ENCODE measurements around the gene AGBL4.

AGBL4 gene

DNA sequence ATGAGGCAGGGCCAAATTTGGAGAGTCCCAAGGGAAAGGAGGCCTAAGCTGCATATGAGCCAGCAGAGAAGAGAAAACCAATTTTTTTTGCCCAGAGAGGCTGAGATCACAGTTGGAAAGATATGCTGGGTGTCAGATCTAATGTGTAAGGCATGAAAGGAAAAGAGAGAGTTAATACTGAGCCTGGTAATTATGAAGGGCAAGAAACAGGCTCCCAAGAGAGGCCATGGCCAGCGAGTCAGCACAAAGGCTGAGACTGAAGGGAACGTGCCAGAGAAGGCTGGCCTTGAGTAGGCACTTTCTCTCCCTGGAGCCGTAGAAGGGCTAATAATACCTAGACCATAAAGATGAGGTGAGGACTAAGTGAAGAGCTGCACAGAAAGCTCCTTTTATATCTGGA is 1215.3 kb downstream of the AGBL4 start:
- TF ChIP-seq, protein P1, sequence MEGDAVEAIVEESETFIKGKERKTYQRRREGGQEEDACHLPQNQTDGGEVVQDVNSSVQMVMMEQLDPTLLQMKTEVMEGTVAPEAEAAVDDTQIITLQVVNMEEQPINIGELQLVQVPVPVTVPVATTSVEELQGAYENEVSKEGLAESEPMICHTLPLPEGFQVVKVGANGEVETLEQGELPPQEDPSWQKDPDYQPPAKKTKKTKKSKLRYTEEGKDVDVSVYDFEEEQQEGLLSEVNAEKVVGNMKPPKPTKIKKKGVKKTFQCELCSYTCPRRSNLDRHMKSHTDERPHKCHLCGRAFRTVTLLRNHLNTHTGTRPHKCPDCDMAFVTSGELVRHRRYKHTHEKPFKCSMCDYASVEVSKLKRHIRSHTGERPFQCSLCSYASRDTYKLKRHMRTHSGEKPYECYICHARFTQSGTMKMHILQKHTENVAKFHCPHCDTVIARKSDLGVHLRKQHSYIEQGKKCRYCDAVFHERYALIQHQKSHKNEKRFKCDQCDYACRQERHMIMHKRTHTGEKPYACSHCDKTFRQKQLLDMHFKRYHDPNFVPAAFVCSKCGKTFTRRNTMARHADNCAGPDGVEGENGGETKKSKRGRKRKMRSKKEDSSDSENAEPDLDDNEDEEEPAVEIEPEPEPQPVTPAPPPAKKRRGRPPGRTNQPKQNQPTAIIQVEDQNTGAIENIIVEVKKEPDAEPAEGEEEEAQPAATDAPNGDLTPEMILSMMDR (IDR thresholded peaks at IDR 0.05) = no peak
- Histone ChIP-seq H3K9me3 (no peaks in the 10 kb centered on the region), H3K36me3 (no peaks in the 10 kb centered on the region), H3K27ac (no peak overlapping the region), H3K4me3 (ENCODE audit: low read depth in 1 of 2, low read length in 1 of 2) (no peak overlapping the region), H3K4me1 (ENCODE audit: control insufficient read depth in 1 of 2, insufficient read depth in 1 of 2, low read depth in 1 of 2, low read length in 1 of 2) (no peaks in the 10 kb centered on the region), H3K27me3 (no peaks in the 10 kb centered on the region)

DNA sequence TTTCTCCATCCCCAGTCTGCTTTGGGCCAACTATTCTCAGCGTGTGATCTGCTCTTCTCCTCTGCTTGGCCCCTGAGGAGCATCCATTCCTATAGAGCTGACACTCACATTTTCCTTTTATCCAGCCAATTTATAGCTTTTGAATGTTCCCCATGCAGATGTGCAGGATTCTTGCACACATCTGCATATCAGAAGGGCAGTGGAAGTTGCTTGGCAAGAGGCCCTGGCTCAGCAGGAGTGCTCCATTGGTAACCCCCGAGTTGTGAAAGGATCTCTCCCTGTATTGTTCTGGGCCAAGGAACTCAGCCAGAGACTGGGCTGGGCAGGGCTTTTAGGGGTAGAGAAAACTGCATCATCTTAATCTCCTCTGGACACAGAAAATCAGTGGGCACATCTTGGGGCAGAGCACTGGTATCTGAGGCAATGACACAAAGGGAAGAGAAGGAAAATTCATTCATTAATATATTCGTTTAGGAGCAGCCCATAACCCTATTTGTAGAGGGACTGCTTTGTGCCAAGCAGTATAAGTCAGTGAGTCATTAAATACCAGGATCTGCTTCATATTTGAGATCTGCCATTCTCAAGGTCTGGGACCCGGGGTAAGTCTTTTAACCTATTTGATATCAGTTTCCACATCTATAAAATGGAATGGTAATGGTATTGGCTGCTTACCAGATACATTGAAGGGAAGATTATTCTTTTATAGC is 1216.0 kb downstream of the AGBL4 start:
- H3K4me1 ChIP-seq (ENCODE audit: control insufficient read depth in 1 of 2, insufficient read depth in 1 of 2, low read depth in 1 of 2, low read length in 1 of 2) = no peaks in the 10 kb centered on the region
- no peak overlapping the region for H3K4me3 ChIP-seq (ENCODE audit: low read depth in 1 of 2, low read length in 1 of 2)
- H3K27me3 ChIP-seq = no peaks in the 10 kb centered on the region
- H3K27ac ChIP-seq = no peak overlapping the region
- TF ChIP-seq, protein P1 (IDR thresholded peaks at IDR 0.05) = no peak
- H3K9me3 ChIP-seq = no peaks in the 10 kb centered on the region
- no peaks in the 10 kb centered on the region for H3K36me3 ChIP-seq

DNA sequence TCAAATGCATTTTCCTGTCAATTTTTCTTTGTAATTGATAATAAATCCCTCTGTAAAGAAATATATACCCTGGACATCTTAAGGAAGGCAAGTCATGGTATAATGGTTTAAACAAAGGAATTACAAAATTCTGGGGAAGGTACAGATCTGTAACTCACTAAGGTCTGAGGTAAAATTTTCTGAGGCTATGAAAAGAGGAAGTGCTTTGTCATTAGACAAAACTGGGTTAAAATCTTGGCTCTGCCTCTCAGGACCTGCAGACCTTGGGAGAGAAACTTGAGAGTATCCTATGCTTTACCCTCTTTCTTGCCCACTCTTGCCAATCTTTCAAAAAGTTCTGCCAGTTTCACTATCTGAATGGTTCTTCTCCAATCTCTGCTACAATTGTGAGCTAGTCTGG is 1220.3 kb downstream of the AGBL4 start:
- H3K27me3 ChIP-seq = no peaks in the 10 kb centered on the region
- H3K9me3 ChIP-seq = no peaks in the 10 kb centered on the region
- no peaks in the 10 kb centered on the region for H3K36me3 ChIP-seq
- no peaks in the 10 kb centered on the region for H3K4me1 ChIP-seq (ENCODE audit: control insufficient read depth in 1 of 2, insufficient read depth in 1 of 2, low read depth in 1 of 2, low read length in 1 of 2)
- TF ChIP-seq, protein P1 (IDR thresholded peaks at IDR 0.05) = no peak
- H3K4me3 ChIP-seq (ENCODE audit: low read depth in 1 of 2, low read length in 1 of 2) = no peak overlapping the region
- H3K27ac ChIP-seq = no peak overlapping the region

DNA sequence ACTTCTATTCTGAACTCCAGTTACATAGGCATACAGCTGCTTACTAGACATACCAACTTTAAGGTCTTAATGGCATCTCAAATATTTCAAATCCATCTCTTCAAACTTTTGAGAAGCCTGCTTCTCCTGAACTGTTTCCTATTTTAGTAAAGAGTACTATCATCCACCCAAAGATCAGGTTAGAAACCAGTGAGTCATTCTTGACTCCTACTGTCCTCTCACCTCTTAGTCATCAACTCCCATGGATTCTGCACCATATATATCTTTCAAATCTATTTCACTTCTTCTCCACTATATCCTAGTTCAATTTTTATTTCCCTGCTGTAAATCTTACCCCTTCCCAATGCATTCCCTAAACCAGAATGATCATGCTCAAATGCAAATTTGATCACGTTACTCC is 1228.9 kb downstream of the AGBL4 start:
- Histone ChIP-seq H3K36me3 (no peaks in the 10 kb centered on the region), H3K4me1 (ENCODE audit: control insufficient read depth in 1 of 2, insufficient read depth in 1 of 2, low read depth in 1 of 2, low read length in 1 of 2) (peaks cover 12 to 22% of the 10 kb centered on the region in 2 experiments), H3K27me3 (no peaks in the 10 kb centered on the region), H3K4me3 (ENCODE audit: low read depth in 1 of 2, low read length in 1 of 2) (no peak overlapping the region), H3K27ac (no peak overlapping the region), H3K9me3 (no peaks in the 10 kb centered on the region)
- TF ChIP-seq, protein P1 (IDR thresholded peaks at IDR 0.05) = no peak

DNA sequence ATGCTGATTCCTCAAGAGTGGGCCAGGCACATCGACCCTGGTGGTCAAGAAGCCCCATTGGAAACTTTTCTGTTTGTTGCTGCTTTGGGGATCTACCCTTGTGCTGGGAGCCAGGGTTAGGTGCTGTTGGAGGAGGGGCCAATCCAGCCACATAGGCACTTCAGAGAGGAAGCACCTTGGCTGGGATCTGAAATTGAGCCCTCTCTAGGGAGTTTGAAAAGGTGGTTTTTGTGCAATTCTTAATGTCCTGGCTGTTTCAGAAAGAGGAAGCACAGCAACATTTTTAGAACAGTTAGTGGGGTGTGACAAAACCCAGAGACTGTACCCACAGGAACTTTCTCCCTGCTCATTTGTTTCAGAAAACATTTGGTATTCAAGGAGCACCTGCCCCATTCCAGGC is 1229.9 kb downstream of the AGBL4 start:
- Histone ChIP-seq H3K4me1 (ENCODE audit: control insufficient read depth in 1 of 2, insufficient read depth in 1 of 2, low read depth in 1 of 2, low read length in 1 of 2) (peaks cover 12 to 27% of the 10 kb centered on the region in 2 experiments), H3K27me3 (no peaks in the 10 kb centered on the region), H3K27ac (no peak overlapping the region), H3K4me3 (ENCODE audit: low read depth in 1 of 2, low read length in 1 of 2) (no peak overlapping the region), H3K9me3 (no peaks in the 10 kb centered on the region), H3K36me3 (no peaks in the 10 kb centered on the region)
- TF ChIP-seq, protein P1 (IDR thresholded peaks at IDR 0.05) = no peak

Data from neutrophil (primary cell).